K562 (cell line): Measurements from ENCODE around the gene HSPA1L. TPM values are rescaled to one million over a fixed set of nuclear protein-coding genes. Genes with fewer than 3 reads are reported as not detected.

Experiments used
- ARID1B ChIP-seq: fragments of 450-650 bp; IDR thresholded peaks from 2 replicates; pipeline ENCODE4 v1.6.1; 2016; ENCODE audit warnings: antibody characterized with exemption, mild to moderate bottlenecking, inconsistent platforms
- CBX2 ChIP-seq: fragments of 200-600 bp; sonication (generic); IDR thresholded peaks from one replicate; pipeline ENCODE4 v1.6.1; 2012; ENCODE audit warnings: mild to moderate bottlenecking, low read length, inconsistent platforms; ENCODE audit not compliant: insufficient read depth, poor library complexity, severe bottlenecking
- CREB3L1 ChIP-seq: fragments of 450-650 bp; IDR thresholded peaks from 2 replicates; pipeline ENCODE4 v1.6.1; 2014; ENCODE audit warnings: low read depth, mild to moderate bottlenecking, moderate library complexity, borderline replicate concordance
- CXXC5 ChIP-seq: fragments of 250-450 bp; sonication (Bioruptor Pico); IDR thresholded peaks from 2 replicates; pipeline ENCODE4 v1.8.0; 2022; ENCODE audit warnings: inconsistent platforms, mild to moderate bottlenecking, moderate library complexity
- DACH1 ChIP-seq: fragments of 450-650 bp; IDR thresholded peaks from 2 replicates; pipeline ENCODE4 v1.6.1; 2018; ENCODE audit not compliant: partially characterized antibody
- EWSR1 ChIP-seq: fragments of 450-650 bp; IDR thresholded peaks from 2 replicates; pipeline ENCODE4 v1.6.1; 2018; ENCODE audit warnings: borderline replicate concordance, mild to moderate bottlenecking, low read depth, moderate library complexity; ENCODE audit not compliant: partially characterized antibody
- KDM5B ChIP-seq: fragments of 200-600 bp; sonication (generic); IDR thresholded peaks from 2 replicates; pipeline ENCODE4 v1.6.1; 2012; ENCODE audit warnings: low read depth, mild to moderate bottlenecking, moderate library complexity, low read length, control low read depth, inconsistent platforms; ENCODE audit not compliant: insufficient replicate concordance
- NFYB ChIP-seq: IDR thresholded peaks from 2 replicates; pipeline ENCODE4 v1.6.1; 2011; ENCODE audit warnings: mild to moderate bottlenecking, moderate library complexity; ENCODE audit not compliant: insufficient read length; ENCODE audit errors: extremely low read depth
- STAT5A ChIP-seq: IDR thresholded peaks from 2 replicates; pipeline ENCODE4 v1.6.1; 2012; ENCODE audit warnings: low read length, inconsistent platforms, borderline replicate concordance
- ZBTB34 ChIP-seq: fragments of 250-450 bp; sonication (Bioruptor Pico); IDR thresholded peaks from 2 replicates; pipeline ENCODE4 v1.8.0; 2021; ENCODE audit warnings: mild to moderate bottlenecking, moderate library complexity
- ZNF197 ChIP-seq: fragments of 200-800 bp; sonication (Bioruptor generic); IDR thresholded peaks from 2 replicates; pipeline ENCODE4 v1.6.1; 2016; ENCODE audit warnings: low read depth, missing genetic modification characterization, missing compliant biosample characterization
- ZNF224 ChIP-seq: sonication (generic); formaldehyde crosslinking; IDR thresholded peaks from 2 replicates; pipeline ENCODE4 v1.8.0; 2022; ENCODE audit warnings: mild to moderate bottlenecking, missing genetic modification reagents
- ZNF785 ChIP-seq: fragments of 250-450 bp; sonication (Bioruptor Pico); IDR thresholded peaks from 2 replicates; pipeline ENCODE4 v1.4.0; 2020; ENCODE audit warnings: mild to moderate bottlenecking
- polyA plus RNA-seq, 8 experiments: library from polyadenylated mRNA; depleted of rRNA in 4 of 8; stranded (reverse) in 5 of 8; unstranded in 3 of 8; fragments of >200 nt; fragmentation: Nextera tagmentation in 2 of 8; fragmentation: Illumina TruSeq in 1 of 8; extraction: Ambion mirVana in 2 of 8; extraction: Trizol in 1 of 8; gene quantifications; 2 replicates each; pipeline versions ENCODE4 v1.2.1 to v1.2.3, GENCODE V29; 2011 to 2014; ENCODE audit warnings: inconsistent platforms in 1 of 8, missing spikeins in 1 of 8
- total RNA-seq, 7 experiments: library from RNA; depleted of rRNA in 6 of 7; stranded (reverse); fragments of >200 nt in 6 of 7; fragmentation: Illumina TruSeq in 2 of 7; extraction: Trizol in 2 of 7; gene quantifications; 2 replicates each; pipeline versions ENCODE4 v1.2.1 to v1.2.3, GENCODE V29; 2011 to 2021; ENCODE audit warnings: low replicate concordance in 1 of 7
- TF ChIP-seq, protein P1 (sequence below): sonication (generic); formaldehyde crosslinking; IDR thresholded peaks from 2 replicates; pipeline ENCODE4 v1.8.0; 2022; ENCODE audit warnings: missing genetic modification reagents, mild to moderate bottlenecking, borderline replicate concordance
- TF ChIP-seq, protein P2 (sequence below): fragments of 250-450 bp; sonication (Bioruptor Pico); IDR thresholded peaks from 2 replicates; pipeline ENCODE4 v1.4.0; 2020; ENCODE audit warnings: mild to moderate bottlenecking, moderate library complexity, borderline replicate concordance
- TF ChIP-seq, protein P3 (sequence below): fragments of 450-650 bp; formaldehyde crosslinking; IDR thresholded peaks from 2 replicates; pipeline ENCODE4 v1.4.0; 2022; ENCODE audit warnings: missing genetic modification characterization

The HSPA1L gene
- total and polyA plus RNA-seq, 9 of the 15 experiments (the other 6 are each of a cell fraction or from before 2014, with no cell fraction given): 0.14 to 2.1 (median 1.3) TPM

DNA sequence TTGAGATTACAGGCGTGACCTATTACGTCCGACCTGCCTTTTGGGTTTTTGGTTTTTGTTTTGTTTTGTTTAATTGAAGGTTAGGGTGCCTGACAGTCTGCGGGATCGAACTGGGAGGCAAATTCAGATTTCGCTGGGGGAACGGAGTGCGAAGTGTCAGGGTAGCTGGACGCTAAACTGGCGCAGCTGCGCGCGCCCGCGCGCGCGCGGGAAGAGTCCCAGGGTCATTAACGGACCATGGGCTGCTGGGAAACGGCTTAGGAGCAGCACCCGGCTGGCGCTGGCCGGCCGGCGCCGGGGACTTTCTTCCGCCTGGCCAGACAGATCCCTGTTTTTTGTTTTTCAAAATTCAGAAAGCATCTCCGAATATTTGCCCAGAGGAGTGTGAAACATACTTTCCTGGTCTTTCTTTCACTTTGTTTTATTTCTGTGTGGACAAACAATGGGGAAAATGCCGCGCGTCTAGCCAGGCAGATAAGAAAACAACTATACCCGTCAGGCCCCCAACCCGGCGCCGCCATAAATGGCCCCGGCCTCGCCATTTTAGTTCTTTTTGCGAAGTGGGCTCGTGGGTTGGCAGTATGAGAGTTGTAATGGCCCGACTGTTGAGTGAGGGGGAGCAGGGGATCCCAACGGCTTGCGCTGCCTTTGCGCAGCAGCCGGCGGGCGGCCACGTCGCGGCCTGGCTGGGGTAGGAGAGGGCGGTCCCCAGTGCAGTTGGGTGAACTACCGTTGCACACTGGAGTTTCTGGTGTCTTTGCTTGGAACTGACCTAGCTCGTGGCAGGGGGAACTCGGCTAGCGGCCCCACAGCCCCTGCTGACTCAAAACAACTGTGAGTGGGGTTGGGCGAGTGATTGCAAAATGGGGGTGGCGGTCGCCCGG lies 19.5 kb upstream of the HSPA1L start (continued):
- TF ChIP-seq, protein P1, sequence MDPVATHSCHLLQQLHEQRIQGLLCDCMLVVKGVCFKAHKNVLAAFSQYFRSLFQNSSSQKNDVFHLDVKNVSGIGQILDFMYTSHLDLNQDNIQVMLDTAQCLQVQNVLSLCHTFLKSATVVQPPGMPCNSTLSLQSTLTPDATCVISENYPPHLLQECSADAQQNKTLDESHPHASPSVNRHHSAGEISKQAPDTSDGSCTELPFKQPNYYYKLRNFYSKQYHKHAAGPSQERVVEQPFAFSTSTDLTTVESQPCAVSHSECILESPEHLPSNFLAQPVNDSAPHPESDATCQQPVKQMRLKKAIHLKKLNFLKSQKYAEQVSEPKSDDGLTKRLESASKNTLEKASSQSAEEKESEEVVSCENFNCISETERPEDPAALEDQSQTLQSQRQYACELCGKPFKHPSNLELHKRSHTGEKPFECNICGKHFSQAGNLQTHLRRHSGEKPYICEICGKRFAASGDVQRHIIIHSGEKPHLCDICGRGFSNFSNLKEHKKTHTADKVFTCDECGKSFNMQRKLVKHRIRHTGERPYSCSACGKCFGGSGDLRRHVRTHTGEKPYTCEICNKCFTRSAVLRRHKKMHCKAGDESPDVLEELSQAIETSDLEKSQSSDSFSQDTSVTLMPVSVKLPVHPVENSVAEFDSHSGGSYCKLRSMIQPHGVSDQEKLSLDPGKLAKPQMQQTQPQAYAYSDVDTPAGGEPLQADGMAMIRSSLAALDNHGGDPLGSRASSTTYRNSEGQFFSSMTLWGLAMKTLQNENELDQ (CRISPR knock-in tag): peak; percentile 95; the same call in 1 of the 2 replicates
- TF ChIP-seq, protein P2, sequence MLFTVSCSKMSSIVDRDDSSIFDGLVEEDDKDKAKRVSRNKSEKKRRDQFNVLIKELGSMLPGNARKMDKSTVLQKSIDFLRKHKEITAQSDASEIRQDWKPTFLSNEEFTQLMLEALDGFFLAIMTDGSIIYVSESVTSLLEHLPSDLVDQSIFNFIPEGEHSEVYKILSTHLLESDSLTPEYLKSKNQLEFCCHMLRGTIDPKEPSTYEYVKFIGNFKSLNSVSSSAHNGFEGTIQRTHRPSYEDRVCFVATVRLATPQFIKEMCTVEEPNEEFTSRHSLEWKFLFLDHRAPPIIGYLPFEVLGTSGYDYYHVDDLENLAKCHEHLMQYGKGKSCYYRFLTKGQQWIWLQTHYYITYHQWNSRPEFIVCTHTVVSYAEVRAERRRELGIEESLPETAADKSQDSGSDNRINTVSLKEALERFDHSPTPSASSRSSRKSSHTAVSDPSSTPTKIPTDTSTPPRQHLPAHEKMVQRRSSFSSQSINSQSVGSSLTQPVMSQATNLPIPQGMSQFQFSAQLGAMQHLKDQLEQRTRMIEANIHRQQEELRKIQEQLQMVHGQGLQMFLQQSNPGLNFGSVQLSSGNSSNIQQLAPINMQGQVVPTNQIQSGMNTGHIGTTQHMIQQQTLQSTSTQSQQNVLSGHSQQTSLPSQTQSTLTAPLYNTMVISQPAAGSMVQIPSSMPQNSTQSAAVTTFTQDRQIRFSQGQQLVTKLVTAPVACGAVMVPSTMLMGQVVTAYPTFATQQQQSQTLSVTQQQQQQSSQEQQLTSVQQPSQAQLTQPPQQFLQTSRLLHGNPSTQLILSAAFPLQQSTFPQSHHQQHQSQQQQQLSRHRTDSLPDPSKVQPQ (CRISPR knock-in tag): no peak; the same call in 1 of the 2 replicates
- no peak for TF ChIP-seq NFYB
- TF ChIP-seq KDM5B: peak; percentile 99
- TF ChIP-seq CREB3L1: peak; percentile 74
- TF ChIP-seq CBX2: no peak
- TF ChIP-seq EWSR1: no peak
- TF ChIP-seq ZBTB34: peak; percentile 67; the same call in 1 of the 2 replicates
- no peak for TF ChIP-seq ZNF197
- no peak for TF ChIP-seq DACH1
- TF ChIP-seq STAT5A: peak; percentile 44
- peak; percentile 87 for TF ChIP-seq ZNF224 (CRISPR knock-in tag)
- TF ChIP-seq CXXC5: peak; percentile 99
- TF ChIP-seq, protein P3, sequence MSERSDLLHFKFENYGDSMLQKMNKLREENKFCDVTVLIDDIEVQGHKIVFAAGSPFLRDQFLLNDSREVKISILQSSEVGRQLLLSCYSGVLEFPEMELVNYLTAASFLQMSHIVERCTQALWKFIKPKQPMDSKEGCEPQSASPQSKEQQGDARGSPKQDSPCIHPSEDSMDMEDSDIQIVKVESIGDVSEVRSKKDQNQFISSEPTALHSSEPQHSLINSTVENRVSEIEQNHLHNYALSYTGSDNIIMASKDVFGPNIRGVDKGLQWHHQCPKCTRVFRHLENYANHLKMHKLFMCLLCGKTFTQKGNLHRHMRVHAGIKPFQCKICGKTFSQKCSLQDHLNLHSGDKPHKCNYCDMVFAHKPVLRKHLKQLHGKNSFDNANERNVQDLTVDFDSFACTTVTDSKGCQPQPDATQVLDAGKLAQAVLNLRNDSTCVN (CRISPR knock-in tag): peak; percentile 97
- TF ChIP-seq ARID1B: no peak
- TF ChIP-seq ZNF785 (CRISPR knock-in tag): 0 out of 2 replicates have a peak, but pooled peaks have one; percentile 44
